GM19099 (cell line): ENCODE data around the gene TRIM74.
"Not testable (repeated sequence)": the region's sequence is repeated elsewhere in the genome, so short reads cannot be mapped to it uniquely, and the experiment has no call there.

ENCODE experiments used
- POLR2A ChIP-seq: IDR thresholded peaks from 3 replicates; pipeline ENCODE4 v1.6.1; 2011; ENCODE audit warnings: low read depth; ENCODE audit not compliant: insufficient read length; ENCODE audit errors: extremely low read depth

TRIM74 gene

GRCh38 chr7:72968980-72969516 lies at the start of gene TRIM74:
Gene TRIM74, minus strand, starts transcription at chr7:72969466. Its CDS starts 3,309 bp downstream, at chr7:72966157.
- not testable (repeated sequence) for TF ChIP-seq POLR2A

- peak; percentile 80 for TF ChIP-seq POLR2A
Observed at GRCh38 chr7:73005693-73006447, 36.6 kb upstream of the TRIM74 start.

DNA sequence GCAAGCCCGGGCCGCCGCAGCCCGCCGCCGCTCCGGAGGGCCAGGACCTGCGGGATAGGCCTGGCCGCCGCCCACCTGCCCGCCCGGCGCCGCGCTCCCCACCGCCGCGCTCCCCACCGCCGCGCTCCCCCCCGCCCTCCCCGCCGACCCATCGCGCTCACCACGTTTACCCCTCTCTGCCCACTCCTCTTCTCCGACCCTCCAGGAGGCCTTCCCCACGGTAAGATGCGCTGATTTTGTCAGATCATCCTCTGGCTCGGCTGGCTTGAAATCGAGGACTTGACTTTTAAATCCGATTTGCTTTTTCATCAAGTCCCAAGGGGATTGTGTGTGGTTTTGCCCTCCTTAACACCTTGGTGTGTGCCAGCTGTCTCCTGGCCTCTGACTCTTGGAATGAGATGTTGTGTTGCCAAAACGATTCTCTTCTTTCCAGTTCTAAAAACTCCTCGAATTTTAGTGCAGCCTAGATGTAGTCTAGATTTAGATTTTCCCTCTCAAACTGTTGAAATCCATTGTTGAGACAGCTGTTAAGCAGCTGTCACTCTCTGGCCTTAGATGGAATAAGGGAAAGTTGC lies 43.6 kb downstream of the TRIM74 start:
- no peak for TF ChIP-seq POLR2A

DNA sequence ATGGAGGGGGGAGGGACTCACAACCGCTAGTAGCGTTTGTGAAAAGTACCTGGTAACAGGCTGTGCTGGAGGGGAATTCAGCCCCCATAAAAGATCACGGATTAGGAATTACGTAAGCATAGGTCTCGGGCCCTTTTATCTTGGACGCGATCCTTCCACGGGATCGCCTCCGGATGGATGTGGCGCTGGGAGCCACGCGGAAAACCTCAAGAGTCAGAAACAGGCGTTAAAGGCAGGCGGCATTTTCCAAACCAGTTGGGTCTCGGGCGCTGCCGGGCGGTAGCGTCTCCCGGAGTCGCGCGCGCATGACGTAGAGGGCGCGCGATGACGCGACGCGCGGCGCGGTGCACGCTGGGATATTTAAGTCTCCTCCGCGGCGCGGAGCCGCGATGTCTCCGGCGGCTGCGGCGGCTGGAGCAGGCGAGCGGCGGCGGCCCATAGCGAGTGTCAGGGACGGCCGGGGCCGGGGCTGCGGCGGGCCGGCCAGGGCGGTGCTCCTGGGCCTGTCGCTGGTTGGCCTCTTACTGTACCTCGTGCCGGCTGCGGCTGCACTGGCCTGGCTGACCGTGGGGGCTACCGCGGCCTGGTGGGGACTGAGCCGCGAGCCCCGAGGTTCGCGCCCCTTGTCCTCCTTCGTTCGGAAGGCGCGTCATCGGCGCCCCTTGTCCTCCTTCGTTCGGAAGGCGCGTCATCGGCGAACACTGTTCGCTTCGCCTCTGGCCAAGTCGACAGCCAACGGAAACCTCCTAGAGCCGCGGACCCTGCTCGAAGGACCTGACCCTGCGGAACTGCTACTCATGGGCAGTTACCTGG lies 44.3 kb downstream of the TRIM74 start, which contains the start of gene POM121:
Gene POM121, plus strand, starts transcription at position 363 of the 813 bp plus-strand sequence. Its CDS starts 27 bp downstream, at position 390.
- peak; percentile 80 for TF ChIP-seq POLR2A

GRCh38 chr7:72924386-72924732 lies 44.9 kb downstream of the TRIM74 start:
- TF ChIP-seq POLR2A, result no peak

GRCh38 chr7:72919256-72919775 lies 50.0 kb downstream of the TRIM74 start:
- no peak for TF ChIP-seq POLR2A
